Urothelium cell line (cell line): Measurements from ENCODE around the gene SSH3.

Experiments
- DNase-seq: peaks from one replicate; pipeline ENCODE4 v3.0.0; 2011; ENCODE audit warnings: low spot score, mixed read lengths
- FAIRE-seq: peaks from 2 replicates; lab custom pipeline; 2011; peaks lifted over from hg19 to GRCh38; lab: Jason Lieb, UNC

Gene SSH3

DNA sequence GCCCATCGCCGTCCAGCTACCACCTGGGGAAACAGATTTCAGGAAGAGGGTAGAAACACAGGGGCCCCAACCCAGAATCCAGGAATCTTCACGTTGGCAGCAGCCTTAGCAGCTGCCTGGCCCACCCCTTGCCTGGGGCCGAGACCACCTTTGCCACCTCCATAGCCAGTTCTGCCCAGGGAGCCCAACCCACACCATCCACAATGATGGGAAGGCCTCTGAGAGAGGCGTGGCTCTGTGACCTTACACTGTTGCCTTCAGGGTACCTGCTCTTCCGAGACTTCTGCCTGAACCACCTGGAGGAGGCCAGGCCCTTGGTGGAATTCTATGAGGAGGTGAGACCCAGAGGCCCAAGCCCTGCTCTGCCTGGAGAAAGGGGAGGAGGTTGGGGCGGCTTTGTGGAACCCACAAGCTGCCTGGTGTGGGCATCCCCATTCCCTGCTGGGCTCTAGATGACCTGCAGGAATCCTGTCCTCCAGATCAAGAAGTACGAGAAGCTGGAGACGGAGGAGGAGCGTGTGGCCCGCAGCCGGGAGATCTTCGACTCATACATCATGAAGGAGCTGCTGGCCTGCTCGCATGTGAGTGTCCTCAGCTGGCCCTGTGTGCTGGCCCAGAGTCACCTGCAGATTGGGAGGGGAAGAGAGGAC, 24.3 kb upstream of the SSH3 start:
- DNase-seq: no peak
- no peak for FAIRE-seq

DNA sequence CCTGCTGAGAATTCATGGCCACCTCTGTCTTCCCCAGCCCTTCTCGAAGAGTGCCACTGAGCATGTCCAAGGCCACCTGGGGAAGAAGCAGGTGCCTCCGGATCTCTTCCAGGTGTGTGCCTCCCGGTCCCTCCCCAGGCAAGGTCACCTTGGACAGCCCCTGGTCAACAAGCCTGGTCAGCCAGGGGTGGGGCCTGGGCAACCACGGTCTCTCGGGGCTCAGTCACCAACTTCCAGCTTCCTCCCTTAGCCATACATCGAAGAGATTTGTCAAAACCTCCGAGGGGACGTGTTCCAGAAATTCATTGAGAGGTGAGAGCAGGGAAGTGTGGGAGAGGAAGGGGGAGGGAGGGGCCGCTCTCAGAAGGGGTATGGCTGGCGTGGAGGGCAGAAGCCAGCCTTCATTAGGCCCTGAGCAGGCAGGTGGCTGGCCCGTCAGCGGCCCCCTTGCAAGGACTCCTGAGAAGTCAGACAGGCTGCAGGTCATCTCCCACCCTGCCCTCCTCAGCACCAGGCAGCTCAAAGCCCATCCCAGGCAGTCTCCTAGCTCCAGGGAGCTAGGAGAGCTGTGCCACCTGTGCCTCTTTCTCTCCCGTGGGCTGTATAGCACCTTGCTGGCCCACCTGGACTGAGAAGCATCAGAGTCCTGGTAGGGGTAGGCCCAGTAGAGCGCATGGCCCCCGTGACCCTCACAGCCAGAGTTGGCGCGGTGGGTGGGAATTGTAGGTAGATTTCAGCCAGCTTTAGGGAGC, 23.6 kb upstream of the SSH3 start:
- DNase-seq (no peak), FAIRE-seq (no peak)

- DNase-seq (no peak), FAIRE-seq (no peak)
Measured at GRCh38 chr11:67280341-67280787, 23.0 kb upstream of the SSH3 start.

- DNase-seq: no peak
- FAIRE-seq: no peak
Measured at GRCh38 chr11:67280788-67281551, 22.4 kb upstream of the SSH3 start.

DNA sequence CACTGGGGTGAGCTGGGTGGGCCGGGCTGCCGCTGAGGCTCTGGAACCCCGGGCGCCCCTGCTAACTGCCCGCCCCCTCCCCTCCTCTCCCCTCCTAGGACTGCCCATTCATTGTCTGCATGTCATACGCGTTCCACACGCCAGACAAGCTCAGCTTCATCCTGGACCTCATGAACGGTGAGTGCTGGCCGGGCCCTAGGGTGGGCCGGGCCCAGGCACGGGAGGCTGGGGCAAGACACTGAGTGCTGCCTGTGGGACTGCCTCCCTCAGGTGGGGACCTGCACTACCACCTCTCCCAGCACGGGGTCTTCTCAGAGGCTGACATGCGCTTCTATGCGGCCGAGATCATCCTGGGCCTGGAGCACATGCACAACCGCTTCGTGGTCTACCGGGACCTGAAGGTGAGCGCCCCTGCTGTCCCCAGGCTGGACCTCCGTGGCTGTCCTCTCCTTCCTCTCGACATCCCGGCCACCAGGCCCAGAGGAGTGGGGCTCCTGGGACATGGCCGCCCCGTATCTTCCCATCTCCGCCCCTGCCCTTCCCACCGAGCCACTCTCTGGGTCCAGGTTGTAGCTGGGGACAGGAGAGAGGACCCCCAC, 21.7 kb upstream of the SSH3 start:
- FAIRE-seq (no peak), DNase-seq (no peak)

- no peak for DNase-seq
- no peak for FAIRE-seq
Measured at GRCh38 chr11:67282155-67282875, 21.0 kb upstream of the SSH3 start.

DNA sequence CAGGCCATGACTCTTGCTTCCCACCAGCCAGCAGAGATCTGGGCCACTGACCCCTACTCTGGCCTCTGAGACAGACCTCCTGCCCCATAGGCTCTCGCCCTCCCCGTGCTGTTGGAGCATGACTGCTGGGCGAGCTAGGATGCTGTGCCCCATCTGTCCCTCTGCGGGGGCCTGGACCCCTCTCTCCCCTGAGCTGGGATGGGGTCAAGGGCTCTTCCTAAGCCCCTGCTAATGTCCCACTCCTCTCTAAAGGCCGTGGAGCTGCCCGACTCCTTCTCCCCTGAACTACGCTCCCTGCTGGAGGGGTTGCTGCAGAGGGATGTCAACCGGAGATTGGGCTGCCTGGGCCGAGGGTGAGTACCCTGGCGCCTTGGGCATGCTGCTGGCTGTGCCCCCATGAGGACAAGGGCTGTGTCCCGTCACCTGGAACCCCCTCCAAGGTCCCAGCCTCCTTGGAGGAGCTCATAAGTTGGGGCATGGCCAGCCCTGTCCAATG, 20.4 kb upstream of the SSH3 start:
- FAIRE-seq (no peak), DNase-seq (no peak)

- DNase-seq: no peak
- no peak for FAIRE-seq
Measured at GRCh38 chr11:67283481-67283963, 19.8 kb upstream of the SSH3 start.

DNA sequence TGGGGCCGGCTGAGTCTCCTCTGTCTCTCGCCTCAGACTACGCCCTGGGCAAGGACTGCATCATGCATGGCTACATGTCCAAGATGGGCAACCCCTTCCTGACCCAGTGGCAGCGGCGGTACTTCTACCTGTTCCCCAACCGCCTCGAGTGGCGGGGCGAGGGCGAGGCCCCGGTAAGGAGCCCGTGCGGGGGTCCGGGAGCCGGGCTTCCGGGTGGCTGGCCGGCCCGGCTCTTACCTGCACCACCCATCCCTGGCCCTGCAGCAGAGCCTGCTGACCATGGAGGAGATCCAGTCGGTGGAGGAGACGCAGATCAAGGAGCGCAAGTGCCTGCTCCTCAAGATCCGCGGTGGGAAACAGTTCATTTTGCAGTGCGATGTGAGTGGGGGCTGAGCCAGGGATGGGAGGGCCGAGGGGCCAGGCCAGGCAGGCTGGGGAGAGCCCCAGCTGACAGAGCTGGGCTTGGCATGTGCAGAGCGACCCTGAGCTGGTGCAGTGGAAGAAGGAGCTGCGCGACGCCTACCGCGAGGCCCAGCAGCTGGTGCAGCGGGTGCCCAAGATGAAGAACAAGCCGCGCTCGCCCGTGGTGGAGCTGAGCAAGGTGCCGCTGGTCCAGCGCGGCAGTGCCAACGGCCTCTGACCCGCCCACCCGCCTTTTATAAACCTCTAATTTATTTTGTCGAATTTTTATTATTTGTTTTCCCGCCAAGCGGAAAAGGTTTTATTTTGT, 18.4 kb upstream of the SSH3 start:
- FAIRE-seq: no peak
- DNase-seq: no peak

GRCh38 chr11:67285541-67286498, 17.5 kb upstream of the SSH3 start:
- FAIRE-seq (no peak), DNase-seq (no peak)

DNA sequence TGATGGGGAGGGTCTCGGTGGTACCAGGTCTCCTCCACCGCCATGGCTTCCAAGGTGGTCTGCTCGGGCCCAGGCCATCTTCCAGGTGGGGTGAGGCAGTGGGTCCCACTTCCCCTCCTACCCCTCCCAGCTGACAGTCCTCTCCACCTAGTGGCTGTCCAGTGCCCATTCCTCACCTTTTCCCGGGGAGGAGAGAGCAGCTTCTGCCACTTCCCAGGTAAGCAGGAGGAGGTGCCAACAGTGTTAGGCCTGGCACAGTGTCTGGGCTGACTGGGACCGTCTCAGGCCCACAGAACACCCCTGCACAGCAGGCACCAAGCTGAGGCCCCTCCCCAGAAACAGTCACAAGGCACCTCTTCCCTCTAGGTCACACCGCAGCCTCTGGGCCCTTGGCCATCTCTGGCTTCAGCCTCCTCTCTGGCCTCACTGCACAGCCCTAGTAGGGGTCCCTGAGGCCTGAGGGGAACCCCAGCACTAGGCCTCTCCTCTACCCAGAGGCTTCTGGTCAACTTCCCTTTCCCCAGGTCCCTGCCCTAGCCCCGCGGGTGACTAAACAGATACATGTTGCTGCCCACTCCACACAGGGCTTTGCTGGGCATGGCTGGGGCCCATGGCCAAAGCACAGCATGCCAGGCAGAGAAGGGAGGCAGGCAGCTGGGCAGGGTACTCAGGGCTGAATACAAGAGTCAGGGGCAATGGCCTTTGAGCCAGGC, 16.6 kb upstream of the SSH3 start:
- FAIRE-seq: no peak
- no peak for DNase-seq

- DNase-seq (no peak), FAIRE-seq (no peak)
Measured at GRCh38 chr11:67287355-67288197, 15.8 kb upstream of the SSH3 start.

DNA sequence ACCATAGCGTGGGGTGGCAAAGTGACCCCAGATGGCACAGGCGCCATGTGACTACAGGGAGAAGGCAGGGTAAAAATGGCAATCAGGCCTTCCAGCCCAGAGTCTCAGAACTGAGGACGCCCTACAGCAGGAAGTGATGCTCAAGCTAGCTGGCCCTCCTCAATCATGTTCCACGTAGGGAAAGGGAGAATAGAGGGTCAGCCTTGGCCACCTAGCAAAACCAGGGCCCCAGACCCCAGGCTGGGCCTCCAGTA, 15.2 kb upstream of the SSH3 start:
- FAIRE-seq (no peak), DNase-seq (no peak)

DNA sequence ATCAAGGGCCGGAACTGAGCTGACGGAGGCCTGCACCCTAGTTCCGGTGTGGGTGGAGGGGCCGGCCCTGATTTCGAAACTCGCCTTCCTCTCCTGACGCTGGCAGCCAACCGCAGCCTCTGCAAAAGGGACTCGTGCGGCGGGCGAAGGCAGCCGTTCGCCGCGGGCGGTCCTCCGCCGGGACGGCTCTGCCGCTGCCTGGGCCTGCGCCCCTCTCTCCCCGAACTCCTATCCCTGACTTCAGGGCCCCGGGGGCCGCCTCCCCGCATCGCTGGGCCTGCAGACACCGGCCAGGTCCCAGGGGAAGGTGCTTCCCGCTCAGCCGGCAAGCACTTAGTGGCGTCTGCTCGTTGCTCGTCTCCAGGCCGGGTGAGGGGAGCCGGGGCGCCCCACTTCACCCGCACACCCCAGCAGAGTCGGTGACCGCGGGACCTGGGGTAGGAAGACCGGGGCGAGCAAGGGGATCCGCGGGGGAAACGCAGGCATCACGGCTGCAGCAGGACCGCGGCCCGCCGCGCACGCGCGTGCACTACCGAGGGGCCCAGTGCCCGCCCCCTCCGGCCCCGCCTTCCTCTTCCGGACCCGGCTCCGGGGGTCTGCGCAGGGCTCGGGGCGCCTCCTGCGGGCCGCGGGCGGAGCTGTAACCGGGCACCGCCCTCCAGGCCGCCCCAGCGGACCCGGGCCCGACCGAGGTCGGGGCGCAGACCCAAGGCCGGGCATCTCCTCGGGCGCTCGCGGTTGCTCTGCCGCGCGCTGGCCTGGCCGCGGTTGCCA, 14.7 kb upstream of the SSH3 start:
- DNase-seq: peak; percentile 92
- FAIRE-seq: no peak

DNA sequence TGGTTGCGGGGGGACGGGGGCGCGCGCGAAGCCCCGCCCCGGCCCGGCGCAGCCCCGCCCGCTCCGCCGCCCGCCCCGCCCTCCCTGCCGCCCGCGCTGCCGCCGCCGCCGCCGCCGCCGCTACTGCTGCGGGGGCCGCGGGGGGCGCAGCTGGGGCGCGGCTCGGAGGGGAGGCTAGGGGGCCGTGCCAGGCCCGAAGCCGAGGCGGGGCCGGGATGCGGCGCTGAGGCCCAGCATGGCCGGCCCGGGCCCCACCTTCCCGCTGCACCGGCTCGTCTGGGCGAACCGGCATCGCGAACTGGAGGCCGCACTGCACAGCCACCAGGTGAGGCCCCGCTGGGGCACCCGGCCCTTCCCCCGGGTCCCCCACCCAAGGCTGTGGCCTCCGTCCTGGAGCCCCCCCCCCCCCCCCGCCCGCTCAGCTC, 14.1 kb upstream of the SSH3 start, which contains the start of gene ANKRD13D:
Gene ANKRD13D (plus strand): TSS at position 78 of the 425 bp plus-strand sequence. CDS start 158 bp downstream, at position 236.
- no peak for DNase-seq
- FAIRE-seq: peak; percentile 56
